HG03432 (cell line): Measurements from ENCODE around the gene NTNG2.

Experiments used
- ATAC-seq: cut with Tn5 transposase; IDR thresholded peaks from one replicate; pipeline ENCODE4 v1.9.1; 2021; ENCODE audit warnings: mild to moderate bottlenecking, moderate library complexity; ENCODE audit not compliant: unreplicated experiment

Gene NTNG2

DNA sequence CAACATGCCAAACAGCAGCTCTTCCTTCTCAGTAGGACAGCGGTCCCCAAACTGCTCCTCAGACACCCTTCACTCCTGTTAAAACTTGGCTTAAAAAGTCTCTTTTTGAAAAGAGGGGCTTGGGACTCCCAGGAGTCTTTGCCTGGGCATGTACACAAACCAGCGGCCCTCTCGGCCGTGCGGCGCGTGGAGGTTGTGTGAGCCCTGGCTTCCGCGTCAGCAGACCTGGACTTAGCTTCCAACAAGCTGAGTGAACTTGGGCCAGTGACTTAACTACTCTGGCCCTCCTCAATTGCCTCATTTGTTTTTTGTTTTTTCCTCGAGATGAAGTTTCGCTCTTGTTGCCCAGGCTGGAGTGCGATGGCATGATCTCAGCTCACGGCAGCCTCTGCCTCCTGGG is 15.3 kb upstream of the NTNG2 start:
- ATAC-seq = no peak

DNA sequence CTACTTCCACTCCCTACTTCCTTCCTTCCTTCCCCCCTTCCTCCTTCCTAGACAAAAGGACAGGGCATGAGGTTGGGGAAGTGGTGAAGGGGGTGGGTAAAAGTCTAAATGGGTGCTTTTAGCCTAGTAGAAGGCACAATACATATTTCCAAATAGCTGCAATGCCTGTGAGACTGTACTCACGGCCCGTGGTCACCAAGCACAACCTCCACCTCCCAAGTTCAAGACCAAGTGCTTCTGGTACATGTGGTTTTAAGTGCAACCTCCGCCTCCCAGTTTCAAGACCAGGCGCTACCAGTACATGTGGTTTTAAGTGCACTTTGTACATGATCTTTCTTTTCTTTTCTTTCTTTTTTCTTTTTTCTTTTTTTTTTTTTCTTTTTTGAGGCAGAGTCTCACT is 14.5 kb upstream of the NTNG2 start:
- no peak for ATAC-seq

DNA sequence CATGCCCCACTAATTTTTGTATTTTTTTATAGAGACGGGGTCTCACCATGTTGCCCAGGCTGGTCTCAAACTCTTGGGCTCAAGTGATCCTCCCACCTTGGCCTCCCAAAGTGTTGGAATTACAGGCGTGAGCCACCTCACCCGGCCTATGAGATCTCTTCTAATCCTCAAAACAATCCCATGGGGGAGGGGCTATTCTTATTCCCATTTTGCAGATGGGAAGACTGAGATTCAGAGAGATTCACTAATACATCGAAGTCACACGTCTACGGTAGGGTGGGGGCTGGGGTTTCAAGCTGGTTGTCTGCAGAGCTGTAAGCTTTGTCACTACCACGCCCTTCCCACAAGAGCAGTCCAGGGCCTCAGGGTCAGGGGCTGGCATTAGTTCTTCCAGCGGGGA is 14.0 kb upstream of the NTNG2 start:
- ATAC-seq = no peak

DNA sequence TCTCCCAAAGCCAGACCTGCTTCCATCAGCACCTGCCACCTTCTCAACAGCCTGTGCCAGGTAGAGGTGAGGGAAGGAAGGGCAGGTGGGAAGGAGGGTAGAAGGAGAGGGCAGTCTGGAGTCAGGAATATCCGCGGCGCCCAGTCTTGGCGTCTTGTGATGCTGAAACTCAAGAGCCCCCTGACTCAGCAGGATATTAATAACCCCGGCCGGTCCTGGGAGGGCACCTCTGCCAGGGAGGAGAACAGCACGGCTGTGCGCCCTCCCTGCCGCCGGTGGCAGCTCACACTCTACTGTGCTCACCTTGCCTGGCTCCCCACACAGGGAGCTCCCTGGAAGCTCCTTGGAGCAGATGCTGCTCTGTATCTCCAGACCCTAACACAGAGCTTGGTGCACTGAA is 11.6 kb upstream of the NTNG2 start:
- no peak for ATAC-seq

DNA sequence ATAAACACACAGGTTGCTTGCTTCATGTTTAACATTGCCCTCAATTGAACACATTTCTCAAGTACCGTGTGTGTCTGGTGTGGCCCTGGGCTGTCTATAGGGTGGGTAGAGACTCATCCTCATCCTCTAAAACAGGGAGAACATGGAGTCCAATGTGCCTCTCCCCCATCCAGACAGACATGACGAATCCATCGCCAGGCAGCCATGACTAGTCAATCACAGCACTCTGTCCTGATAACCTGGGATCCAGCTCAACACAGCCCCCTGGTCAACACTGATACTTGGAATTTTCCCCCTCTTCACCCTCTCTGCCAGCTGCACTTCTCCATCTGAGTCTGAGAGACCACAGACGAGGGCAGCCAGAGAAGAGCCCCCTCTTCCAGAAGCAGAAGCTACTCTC is 10.7 kb upstream of the NTNG2 start:
- no peak for ATAC-seq

DNA sequence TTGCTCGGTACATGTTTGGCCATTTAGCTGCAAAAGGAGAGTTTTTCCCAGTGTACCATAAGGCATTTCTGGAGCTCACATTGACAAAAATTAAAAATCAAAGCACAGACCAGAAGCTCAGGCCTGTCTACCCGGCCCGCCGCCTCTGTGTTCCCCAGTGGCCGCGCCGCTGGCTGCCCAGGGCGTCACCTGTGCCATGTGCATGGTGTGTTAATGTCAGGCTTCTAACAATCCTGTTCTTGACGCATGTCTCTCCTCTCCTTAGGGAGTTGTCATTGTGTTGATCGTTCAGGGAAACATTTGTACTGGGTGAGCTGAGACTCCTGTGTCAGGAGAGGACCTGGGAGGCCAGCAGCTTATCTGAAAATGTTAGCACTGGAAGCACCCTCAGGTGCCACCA is 9.6 kb upstream of the NTNG2 start:
- no peak for ATAC-seq

DNA sequence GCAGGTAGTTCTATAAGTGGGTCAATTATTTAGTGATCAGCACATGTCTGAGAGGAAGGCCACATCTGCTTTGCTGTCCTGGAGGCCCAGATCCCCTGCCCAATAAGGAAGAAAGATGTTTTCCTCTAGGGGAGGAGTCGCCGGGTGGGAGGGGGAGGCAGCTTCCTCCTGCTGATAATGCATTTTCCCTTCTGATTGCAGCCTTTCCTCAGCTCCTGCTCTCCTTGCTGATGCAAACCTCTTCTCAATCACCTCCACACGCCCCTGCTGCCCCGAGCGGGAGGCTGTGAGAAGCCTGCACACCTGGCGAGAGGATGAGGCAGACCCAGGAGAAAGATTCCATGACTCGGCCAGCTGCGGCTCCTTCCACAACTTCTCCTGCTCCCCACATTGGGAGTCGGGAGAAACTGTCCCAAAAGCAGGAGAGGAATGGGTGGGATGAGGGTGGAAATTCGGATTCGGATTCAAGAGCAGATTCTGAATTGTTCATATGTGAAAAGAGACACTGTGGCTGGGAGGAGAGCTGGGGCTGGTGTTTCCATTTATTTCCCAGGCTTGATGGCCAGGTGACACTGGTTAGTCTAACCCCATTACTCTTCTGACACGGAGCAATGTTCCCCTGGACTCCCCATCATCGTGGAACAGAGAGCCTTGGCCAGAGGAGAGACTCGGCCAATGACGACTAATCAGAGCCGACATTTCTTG is 6.8 kb upstream of the NTNG2 start:
- no peak for ATAC-seq

DNA sequence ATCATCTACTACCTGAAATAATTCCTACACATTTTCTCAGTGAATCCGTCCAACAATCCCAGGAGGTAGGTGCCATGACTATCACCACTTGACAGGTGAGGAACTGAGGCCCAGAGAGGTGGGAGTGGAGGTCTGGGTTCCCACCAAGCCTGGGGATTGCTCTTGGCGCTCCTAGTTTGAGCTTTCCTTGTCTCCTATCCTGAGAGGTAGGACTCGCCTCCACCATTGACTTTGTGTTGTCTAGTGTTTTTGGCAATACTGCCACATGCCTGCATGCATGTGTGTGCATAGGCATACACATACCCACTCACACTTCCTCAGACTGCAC is 6.3 kb upstream of the NTNG2 start:
- no peak for ATAC-seq

DNA sequence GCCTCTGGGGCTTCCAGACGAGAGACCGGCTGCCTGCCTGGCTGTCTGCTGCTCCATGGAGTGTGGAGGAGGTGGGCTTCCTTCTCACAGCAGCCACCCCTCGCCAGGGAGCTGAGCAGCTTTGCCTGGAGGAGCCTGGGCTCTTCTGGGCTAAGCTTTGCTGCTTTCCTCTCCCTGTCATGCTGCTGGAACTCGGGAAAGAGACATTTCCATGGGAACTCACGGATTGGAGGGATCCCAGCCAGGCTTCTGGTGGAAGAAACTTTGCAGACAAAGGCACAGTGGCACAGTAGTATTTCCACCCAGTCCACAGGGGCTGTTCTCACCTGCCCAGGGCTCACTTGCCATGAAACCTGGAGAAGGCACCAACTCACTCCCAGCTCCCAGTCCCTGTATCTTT is 5.6 kb upstream of the NTNG2 start:
- no peak for ATAC-seq

DNA sequence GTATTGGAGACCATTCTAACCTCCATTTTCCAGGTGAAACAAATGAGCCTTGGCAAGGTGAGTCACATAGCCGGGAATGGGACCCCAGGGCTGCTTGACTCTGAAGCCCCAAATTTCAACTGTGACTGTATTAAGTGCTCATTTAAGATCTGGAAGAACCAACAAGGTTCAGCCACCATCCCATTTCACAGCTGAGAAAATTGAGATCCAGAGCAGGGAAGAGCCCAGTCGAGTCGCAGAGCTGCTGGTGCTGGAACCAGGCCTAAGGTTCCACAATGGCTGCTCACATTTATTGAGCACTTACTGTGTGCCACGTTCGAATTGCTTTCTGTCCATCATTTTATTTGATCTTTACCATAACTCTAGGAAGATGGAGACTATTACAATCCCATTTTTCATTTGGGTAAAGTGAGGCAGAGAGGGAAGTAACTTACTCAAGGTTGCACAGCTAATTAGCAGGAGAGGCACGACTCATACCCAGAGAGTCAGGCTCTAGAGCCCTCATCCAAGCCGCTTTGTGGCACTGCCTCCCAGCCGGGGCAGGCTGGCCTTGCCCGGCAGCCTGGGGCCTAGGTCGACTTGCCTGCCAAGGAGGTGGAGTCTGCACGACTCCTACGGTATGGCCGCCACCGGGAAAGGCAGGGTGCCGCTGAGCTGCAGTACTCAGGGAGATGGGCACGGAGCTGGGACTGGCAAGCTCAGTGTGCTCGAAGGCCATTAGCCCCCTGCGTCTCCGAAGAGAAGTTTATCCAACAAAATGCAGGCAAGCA is 4.3 kb upstream of the NTNG2 start:
- ATAC-seq = no peak

DNA sequence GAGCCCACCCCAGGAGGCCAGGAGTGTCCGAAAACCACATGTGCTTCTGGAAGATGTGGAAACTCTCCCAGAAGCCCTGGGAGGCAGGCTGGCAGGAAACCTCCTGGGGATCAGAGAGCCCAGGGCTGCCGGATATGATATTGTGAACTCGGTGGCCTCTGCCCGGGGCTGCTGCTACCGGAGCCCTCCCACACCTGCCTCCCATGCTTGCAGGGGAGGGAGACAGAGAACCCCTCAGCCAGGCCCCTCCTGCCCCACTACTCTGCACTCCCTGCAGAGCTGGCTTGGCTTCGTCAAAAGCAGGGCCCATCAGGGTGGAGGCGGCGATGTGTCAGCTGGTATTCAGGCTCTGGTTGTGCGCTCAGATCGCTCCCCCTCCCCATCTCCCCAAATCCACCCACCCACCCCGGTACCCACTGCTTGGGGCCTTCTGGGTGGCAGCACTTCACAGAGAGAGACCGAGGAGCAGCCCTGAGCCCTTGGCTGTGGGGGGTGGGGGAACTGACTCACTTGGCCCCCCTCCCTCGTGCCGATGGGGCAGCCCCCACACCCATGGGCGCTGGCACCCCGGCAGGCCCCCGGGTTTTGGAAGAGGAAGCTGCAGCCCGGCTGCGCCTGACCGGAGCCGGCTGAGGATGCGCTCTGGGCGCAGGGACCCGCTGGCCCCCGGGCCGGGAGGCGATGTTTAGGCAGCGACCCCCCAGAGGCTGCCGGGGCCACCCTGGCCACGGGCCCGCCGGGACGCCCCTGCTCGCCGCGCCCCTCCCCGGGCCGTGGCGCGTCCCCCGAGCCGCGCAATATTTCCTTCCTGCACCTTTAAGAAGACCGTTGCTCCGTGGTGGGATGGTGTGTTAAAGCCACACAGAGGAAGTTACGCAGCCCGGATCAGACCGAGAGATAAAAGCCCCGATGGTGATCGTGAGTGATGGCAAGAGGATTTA is 786 bp upstream of the NTNG2 start:
- no peak for ATAC-seq

DNA sequence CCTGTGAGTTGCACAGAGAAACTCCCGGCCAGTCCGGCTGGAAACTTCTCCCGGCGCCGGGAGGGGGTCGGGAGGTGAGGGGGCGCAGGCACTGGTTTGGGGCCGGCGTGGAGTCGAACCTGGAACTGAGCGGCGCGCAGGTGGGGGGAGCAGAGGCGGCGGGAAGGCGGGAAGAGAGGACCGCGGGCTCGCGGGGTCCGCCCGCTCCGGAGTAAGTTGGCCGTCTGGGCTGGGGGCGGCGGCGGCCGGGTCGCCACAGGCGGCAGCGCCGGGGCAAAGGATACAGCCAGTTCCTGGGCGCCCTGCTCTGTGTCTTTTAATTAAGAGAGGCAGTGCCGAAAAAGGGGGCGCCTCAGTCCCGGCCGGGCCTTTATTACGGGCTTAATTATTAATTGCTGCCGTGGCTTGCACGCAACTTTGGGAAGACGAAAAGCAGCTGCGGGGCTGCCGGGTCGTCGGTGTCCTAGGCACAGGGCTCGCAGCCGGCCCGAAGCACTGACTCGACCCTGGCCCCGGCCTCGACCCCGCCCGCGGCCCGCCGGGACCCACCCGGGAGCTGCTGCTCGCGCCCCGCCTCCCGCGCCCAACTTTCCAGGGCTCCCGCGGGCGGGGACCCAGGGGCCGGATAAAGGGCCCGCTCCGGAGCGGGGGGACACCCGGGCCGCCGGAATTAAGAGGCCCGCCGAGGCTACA is 1.1 kb downstream of the NTNG2 start:
- no peak for ATAC-seq

DNA sequence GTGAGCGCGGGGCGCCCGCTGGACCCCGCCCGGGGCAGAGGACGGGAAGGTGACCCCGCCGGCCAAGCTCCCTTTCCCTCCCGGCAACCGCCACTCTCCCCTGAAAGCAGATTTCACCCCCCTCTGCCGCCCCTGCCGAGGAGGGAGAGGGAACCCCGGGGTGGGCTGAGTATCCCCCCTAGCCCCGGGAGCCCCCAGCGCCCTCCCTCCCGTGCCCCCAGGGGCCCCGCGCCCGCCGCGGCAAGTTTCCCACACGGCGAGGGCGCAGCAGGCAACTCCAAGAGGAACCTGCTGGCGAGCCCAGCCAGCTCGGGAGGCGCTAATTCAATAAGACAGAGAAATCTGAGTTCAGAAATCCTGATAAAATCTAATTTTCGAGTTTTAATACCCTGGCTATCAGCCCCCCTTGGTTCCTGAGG is 1.6 kb downstream of the NTNG2 start:
- no peak for ATAC-seq

DNA sequence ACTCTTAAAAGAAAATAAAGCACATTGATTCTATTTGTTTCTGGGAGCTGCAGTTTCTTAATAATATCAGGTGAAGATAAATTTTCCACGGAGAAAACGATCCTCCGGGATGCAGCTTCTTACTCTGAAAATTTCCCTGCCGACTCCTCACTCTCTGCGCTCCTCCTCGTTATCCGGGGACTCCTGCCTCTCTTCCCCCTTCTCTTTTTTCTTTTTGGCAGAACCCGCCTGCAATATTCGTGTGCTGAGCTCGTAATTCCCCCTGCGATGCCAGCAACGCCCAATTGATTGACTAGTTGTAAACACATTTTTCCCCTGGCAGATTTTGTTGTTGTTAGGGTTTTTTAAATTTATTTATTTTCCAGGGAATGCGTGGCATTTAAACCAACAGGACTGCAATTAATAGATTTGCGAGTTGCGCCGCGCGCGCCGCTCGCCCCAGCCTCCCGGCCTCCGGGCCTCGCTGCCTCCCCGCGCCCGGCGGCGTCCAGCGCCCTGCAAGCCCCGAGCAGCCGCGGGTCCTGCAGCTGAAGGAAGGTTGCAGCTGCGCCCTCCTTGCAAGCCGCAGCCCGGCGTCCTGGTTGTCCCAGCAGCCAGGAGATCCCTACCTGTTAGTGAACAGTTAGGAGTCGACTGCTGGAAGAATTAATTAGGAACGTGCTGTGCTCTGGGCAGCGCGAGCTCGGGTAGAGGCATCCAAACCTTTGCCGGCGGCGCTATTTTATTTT is 2.2 kb downstream of the NTNG2 start:
- ATAC-seq = no peak

DNA sequence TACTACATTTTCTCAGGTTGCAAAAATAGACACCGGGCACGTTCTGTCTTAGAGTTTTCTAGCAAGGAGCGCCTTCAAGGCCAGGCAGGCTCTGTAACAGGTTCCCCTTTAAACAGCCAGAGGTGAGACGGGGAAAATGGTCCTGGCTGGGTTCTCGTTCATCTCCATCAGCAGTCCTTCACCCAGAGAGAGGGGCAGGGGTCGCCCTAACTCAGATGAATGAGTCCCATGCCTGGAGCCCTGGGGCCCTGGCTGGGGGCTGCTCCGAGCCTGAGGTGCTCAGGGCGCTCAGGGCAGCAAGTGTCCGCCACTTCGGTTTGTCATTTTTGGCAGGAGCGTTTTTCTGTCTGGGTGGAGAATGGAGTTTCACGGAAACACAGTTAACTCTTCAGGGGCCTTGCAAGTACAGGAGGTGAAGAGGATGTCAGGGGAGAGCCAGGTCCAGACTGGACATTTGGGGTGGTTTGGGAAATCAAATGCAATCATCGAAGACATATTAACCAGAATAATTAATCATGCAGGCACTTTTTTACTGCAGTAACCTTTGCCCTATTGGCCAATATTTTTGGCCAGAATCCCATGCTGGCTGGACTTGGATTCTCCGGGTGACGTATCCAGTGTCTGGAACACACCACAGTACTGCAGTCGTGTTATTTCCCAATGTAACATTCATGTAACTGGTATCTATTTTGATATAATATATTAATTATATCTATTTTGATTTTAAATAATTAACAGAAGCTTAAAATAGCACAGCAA is 2.9 kb downstream of the NTNG2 start:
- no peak for ATAC-seq

DNA sequence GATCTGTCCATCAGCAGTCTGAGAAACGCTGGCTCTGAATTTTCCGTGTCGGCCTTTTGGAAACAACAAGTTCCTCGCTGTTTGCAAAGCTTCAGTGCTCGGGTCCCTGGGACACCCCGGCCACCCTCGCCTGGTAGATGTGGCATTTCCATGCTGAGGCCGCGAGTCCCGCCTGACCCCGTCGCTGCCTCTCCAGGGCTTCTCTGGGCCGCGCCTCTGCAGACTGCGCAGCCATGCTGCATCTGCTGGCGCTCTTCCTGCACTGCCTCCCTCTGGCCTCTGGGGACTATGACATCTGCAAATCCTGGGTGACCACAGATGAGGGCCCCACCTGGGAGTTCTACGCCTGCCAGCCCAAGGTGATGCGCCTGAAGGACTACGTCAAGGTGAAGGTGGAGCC is 4.7 kb downstream of the NTNG2 start:
- no peak for ATAC-seq

DNA sequence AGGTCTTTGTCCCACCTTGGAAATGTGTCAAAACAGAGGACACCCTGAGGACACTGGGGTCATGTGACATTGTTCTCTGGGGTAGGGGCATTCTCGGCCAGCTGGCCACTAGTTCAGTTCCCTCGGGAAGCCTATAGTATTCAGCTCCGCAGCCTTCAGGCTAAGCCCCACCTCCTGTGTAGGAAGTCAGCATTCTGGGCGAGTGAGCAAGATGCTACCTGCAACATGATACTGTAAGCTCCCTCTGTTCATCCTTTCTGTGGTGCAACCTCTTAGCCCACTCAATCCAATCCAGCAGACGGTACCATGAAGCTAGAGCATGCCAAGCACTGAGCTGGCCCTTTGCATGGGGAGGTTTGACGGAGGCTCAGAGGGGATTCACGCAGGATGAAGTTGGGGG is 5.3 kb downstream of the NTNG2 start:
- no peak for ATAC-seq

DNA sequence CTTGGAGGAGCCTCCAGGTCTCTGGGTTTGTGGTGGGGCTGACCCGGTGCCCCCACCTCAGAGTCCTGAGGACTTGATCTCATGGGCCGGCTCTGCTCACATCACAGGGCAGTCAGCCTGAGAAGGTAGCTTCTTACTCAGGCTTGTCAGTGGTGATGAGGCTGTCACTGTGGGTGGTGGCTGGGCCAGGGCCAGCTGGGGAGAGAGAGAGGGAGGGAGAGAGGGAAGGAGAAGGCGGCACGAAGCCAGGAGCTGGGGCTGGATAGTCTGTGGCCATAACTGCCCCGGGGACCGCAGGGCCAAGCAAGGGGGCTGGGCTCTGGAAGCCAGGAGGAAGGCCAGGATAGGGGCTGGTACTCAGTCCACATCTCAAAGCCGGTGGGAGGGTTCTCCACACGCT is 6.5 kb downstream of the NTNG2 start:
- no peak for ATAC-seq

DNA sequence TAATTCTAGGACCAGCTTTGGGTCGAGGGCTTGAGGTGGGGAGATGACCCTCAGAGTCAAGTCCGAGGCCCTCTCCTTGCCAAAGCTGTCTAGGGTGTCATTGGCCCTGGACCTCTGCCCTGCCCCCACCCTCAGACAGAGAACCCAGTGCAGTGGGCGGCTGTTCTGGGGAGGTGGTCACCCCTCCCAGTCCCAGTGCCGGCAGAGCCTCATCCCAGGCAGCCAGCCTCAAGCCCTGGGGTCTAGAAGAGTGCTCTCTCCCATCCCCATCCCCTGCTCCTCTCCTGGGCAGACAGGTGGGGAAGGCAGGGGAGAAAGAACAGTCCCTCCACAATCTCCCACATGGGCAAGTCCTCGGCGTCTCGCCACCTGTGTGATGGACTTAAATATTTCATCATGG is 7.0 kb downstream of the NTNG2 start:
- ATAC-seq = no peak
